22Rv1 (cell line): ENCODE measurements around the gene TESK2.
"Not testable (repeated sequence)": the region's sequence is repeated elsewhere in the genome, so short reads cannot be mapped to it uniquely, and the experiment has no call there.

ENCODE experiments used
- H3K27ac ChIP-seq: fragments of 450-650 bp; 2 replicates; pipeline ENCODE4 v1.5.1; 2017
- CTCF ChIP-seq: fragments of 450-650 bp; IDR thresholded peaks from 2 replicates; pipeline ENCODE4 v1.5.1; 2017; ENCODE audit warnings: mild to moderate bottlenecking
- ZFX ChIP-seq: fragments of 450-650 bp; IDR thresholded peaks from 2 replicates; pipeline ENCODE4 v1.6.1; 2017; ENCODE audit warnings: antibody characterized with exemption, borderline replicate concordance

The TESK2 gene

GRCh38 chr1:45522324-45523104 lies 31.6 kb upstream of the TESK2 start:
- H3K27ac ChIP-seq: peak overlapping the region; percentile 71
- TF ChIP-seq ZFX: no peak
- TF ChIP-seq CTCF: no peak

- TF ChIP-seq CTCF (no peak), ZFX (no peak)
- peak within 1 kb of the TSS; percentile 71 for H3K27ac ChIP-seq
These were observed 30.7 kb upstream of the TESK2 start, which contains the start of gene PRDX1 for GRCh38 chr1:45521413-45522323. PRDX1 (minus strand) TSS chr1:45521884; CDS start chr1:45519043, 2,841 bp downstream.

- not testable (repeated sequence) for H3K27ac ChIP-seq
These were observed 28.8 kb upstream of the TESK2 start for GRCh38 chr1:45519774-45520173.

- TF ChIP-seq ZFX (no peak), CTCF (no peak)
- no peak overlapping the region for H3K27ac ChIP-seq
These were observed 27.9 kb upstream of the TESK2 start for GRCh38 chr1:45518910-45519309.

GRCh38 chr1:45518366-45518765 lies 27.4 kb upstream of the TESK2 start:
- not testable (repeated sequence) for H3K27ac ChIP-seq

- H3K27ac ChIP-seq: no peak overlapping the region
- TF ChIP-seq ZFX (no peak), CTCF (no peak)
These were observed 25.5 kb upstream of the TESK2 start for GRCh38 chr1:45516465-45516864.

- TF ChIP-seq CTCF (no peak), ZFX (no peak)
- no peak overlapping the region for H3K27ac ChIP-seq
These were observed 25.1 kb upstream of the TESK2 start for GRCh38 chr1:45516036-45516435.

GRCh38 chr1:45513532-45514260 lies 22.7 kb upstream of the TESK2 start:
- H3K27ac ChIP-seq: peak overlapping the region; percentile 30; the same call in 1 of the 2 replicates
